Superior temporal gyrus (tissue), 1 donor: ENCODE measurements around the gene SLCO1B3.
"Not testable (repeated sequence)": the region's sequence is repeated elsewhere in the genome, so short reads cannot be mapped to it uniquely, and the experiment has no call there.

Source experiments
- DNase-seq: peaks from one replicate; pipeline ENCODE4 v3.0.0-alpha.2; 2016; ENCODE audit errors: extremely low spot score

The SLCO1B3 gene, protein sequence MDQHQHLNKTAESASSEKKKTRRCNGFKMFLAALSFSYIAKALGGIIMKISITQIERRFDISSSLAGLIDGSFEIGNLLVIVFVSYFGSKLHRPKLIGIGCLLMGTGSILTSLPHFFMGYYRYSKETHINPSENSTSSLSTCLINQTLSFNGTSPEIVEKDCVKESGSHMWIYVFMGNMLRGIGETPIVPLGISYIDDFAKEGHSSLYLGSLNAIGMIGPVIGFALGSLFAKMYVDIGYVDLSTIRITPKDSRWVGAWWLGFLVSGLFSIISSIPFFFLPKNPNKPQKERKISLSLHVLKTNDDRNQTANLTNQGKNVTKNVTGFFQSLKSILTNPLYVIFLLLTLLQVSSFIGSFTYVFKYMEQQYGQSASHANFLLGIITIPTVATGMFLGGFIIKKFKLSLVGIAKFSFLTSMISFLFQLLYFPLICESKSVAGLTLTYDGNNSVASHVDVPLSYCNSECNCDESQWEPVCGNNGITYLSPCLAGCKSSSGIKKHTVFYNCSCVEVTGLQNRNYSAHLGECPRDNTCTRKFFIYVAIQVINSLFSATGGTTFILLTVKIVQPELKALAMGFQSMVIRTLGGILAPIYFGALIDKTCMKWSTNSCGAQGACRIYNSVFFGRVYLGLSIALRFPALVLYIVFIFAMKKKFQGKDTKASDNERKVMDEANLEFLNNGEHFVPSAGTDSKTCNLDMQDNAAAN

DNA sequence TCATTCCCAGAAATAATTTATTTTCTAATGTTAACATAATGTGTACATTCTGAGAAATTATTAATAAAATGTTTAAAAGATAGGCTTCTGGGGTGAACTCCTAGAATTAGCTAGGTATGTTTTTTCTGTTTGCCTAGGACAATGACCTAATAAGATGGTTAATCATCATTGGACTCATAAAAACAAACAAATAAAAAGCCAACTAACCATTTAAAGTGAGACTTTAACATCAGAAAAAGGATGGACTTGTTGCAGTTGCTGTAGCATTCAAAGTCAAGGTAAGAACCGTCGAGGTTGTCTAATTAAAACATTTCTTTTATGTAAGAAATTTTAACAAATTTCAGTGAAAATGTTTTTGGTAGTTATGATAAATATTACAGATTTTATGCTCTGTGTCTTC, at the start of gene SLCO1B3:
Gene SLCO1B3 (plus strand): TSS at position 219 of the 400 bp plus-strand sequence. CDS start 5,034 bp downstream, outside the sequence.
- no peak for DNase-seq

DNA sequence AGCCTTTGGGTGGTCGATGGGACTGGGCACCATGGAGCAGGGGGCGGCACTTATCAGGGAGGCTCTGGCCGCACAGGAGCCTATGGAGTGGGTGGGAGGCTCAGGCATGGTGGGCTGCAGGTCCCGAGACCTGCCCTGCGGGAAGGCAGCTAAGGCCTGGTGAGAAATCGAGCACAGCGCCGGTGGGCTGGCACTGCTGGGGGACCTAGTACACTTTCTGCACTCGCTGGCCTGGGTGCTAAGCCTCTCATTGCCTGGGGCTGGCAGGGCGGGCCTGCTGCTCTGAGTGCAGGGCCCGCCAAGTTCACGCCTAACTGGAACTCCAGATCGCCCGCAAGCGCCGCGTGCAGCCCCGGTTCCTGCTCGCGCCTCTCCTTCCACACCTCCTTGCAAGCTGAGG, 33.1 kb upstream of the SLCO1B3 start:
- DNase-seq, result no peak

DNA sequence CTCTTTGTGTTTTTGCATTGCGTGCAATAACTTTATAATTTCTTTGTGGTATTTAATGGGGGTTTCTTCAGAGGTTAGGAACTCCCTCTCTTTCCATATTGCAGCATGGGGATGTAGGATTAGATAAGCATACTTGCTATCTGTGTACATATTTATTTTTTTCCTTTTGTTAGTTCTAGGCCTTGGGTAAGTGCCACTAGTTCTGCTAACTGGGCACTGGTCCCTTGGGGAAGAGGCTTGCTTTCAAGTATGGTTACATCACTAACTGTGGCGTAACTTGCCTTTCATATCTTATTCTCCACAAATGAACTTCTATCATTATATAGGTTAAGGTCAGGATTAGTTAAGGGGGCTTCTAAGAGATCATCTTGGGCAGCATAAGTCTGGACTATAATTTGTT, 31.5 kb upstream of the SLCO1B3 start:
- DNase-seq, result no peak

DNA sequence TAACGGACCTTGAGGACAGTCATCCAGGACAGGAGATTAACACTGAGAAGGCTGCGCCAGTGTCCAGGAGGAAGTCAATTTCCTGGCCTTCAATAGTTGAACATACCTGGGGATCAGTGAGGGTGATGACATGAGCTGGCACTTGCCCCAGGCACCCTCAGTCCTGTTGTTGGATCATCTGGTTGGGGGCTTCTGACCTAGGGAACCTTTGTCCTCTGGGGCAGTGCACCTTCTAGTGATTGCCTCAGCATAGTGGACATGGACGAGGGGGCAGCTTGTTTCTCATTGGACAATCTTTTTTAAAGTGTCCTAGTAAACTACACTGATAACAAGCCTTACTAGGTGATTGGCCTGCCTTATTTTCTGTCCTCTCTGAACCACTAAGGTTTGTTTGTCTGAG, 30.5 kb upstream of the SLCO1B3 start:
- not testable (repeated sequence) for DNase-seq

DNA sequence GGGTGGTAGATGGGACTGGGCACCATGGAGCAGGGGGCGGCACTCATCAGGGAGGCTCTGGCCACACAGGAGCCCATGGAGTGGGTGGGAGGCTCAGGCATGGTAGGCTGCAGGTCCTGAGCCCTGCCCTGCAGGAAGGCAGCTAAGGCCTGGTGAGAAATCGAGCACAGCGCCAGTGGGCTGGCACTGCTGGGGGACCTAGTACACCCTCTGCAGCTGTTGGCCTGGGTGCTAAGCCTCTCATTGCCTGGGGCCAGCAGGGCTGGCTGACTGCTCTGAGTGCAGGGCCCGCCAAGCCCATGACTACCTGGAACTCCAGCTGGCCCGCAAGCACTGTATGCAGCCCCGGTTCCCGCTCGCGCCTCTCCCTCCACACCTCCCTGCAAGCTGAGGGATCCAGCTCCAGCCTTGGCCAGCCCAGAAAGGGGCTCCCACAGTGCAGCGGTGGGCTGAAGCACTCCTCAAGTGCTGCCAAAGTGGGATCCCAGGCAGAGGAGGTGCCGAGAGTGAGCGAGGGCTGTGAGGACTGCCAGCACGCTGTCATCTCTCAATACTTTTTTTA, 26.6 kb upstream of the SLCO1B3 start:
- DNase-seq, result not testable (repeated sequence)

DNA sequence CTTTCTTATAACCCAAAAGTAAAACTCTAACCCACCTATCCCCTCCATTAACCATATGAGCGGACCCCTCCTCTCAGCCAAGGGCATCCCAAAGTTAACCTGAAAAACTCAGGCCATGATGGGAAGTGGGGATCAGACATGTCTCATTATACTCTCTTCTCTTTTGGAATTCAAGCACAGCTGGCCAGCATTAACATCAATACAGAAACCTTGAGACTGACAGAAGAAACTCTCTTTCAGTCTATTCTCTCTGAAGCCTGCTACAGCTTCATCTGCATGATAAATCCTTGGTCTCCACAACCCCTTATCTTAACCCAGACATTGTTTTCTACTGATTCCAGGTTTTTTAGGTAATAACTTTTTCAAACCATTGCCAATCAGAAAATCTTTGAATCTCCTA, 17.5 kb upstream of the SLCO1B3 start:
- no peak for DNase-seq

DNA sequence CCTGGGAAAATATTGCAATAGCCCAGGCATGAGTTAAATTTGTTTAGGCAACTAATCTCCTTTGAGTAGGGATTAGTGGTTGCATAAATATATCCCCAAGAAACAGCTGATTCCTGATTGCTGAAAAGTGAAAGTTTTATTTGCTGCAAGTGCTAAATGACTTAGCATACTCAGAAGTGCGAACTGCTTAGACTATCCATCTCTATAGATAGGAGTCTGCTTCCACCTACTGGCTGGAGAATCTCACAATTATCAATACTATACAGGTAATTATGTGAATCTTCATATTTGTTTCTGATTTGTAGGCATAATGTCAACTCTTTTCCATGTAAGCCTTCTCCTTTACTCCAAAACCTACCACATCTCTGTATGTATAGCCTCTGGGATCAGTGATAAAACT, 12.0 kb upstream of the SLCO1B3 start:
- peak; percentile 57 for DNase-seq

DNA sequence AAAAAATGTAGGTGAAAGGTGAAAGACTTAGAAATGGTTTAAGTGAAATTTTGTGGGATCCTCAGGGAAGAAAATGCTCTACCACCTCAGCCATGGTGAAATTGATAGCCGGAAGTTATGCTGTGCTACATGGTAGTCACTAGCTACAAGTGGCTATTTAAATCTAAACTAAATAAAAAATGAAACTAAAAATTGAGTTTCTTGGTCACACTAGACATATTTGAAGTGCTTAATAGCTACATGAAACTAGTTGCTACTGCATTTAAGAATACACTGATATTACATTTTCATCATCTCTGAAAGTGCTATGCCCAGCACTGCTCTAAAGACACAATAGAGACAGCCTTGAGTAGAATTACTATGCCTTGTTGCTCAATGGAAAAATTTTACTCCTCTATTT, 10.3 kb upstream of the SLCO1B3 start:
- no peak for DNase-seq

DNA sequence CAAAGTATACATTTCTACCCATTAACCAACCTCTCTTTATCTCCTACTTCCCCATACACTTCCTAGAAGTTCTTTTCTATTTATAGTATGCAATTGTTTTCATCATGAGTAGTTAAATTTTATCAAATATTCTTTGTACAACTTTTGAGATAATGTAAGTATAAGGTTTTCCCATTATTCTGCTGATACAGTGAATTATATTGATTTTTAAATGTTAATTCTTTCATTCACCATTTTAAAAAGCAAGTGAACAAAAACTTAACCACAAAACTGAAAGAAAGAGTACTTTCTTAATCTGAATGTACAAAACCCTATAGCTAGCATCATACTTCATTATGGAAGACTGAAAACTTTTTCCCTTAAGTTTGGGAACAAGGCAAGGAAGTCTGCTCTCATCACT, 9.5 kb upstream of the SLCO1B3 start:
- DNase-seq, result no peak

DNA sequence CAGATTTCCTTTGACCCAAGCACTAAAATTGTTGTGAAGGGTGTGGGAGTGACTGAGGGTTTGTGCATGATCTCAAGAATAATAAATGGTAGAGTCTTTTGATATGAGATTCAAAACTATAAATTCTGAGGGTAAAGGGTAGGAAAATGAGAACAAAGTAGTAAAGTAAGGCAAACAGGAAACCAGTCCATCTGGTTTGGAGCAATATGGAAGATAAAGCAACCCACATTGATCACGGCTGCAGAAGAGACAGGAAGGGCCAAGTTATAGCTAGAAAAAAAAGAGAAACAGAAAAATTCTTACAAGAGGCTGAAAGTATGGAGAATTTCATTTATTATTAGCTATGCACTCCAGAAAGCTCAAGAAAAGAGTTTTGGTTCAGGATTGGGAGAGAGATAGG, 4.6 kb upstream of the SLCO1B3 start:
- DNase-seq, result no peak

DNA sequence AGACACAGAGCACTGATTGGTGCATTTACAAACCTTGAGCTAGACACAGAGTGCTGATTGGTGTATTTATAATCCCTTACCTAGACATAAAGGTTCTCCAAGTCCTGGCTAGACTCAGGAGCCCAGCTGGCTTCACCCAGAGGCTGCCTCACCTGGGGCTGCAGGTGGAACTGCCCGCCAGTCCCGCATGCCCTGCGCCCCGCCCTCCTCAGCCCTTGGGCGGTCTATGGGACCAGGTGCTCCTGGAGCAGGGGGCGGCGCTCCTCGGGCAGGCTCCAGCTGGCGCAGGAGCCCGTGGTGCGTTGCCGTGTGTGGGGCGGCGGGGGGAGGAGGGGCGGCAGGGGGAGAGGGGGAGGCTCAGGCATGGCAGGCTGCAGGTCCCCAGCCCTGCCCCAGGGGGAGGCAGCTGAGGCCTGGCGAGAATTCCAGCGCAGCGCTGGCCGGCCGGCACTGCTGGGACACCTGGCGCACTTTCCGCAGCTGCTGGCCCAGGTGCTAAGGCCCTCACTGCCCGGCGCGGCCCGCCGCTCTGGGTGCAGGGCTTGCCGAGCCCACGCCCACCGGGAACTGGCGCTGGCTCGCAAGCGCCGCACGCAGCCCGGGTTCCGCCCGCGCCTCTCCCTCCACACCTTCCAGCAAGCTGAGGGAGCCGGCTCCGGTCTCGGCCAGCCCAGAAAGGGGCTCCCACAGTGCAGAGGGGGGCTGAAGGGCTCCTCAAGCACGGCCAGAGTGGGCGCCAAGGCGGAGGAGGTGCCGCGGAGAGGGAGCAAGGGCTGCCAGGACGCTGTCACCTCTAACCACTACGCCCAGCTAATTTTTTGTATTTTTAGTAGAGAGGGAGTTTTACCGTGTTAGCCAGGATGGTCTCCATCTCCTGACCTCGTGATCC, 3.1 kb upstream of the SLCO1B3 start:
- DNase-seq, result no peak

DNA sequence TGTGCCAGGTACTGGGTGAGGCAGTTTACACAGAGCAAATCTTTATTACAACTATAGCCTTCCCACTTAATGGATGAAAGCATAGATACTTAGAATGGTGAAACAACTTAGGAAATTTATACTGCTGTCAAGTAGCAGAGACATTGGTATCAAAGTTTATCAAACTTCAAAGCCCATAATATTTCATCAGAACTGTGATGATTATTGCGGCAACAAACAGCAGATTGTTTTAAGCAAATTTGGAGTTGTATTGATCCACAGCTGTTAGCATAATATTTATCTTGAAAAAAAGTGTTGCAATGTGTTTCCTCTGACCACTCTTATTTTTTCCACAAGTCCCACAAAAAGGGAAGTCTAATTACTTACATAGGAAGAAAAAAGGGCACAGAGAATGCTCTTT, 2.0 kb upstream of the SLCO1B3 start:
- no peak for DNase-seq

DNA sequence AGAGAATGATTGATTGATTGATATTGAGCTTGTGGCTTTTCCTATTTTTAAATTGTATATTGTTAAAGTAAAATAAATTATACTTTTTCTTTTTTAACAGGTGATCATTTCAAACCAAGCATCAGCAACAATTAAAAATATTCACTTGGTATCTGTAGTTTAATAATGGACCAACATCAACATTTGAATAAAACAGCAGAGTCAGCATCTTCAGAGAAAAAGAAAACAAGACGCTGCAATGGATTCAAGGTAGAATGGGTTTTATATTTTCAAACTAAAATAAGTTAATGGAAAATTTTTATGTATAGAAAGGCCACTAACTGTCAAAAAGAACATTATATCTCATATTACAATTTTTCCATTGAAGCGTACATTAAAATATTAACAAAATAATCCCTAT, 5.1 kb downstream of the SLCO1B3 start:
- DNase-seq, result no peak

DNA sequence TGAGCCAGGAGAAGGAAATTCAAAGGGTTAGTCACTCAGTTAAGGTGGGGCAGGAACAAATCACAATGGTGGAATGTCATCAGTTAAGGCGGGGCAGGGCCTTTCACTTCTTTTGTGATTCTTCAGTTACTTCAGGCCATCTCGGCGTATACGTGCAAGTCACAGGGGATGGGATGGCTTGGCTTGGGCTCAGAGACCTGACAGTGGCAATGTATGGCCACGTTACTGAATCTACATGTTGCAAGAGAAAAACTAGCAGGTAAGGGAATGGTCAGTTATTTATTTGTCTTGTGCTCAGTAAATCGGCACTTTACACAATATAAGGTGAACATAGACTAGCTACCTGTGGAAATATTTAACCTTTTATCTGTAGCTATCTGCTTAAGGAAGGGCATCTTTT, 11.9 kb downstream of the SLCO1B3 start:
- DNase-seq, result no peak

DNA sequence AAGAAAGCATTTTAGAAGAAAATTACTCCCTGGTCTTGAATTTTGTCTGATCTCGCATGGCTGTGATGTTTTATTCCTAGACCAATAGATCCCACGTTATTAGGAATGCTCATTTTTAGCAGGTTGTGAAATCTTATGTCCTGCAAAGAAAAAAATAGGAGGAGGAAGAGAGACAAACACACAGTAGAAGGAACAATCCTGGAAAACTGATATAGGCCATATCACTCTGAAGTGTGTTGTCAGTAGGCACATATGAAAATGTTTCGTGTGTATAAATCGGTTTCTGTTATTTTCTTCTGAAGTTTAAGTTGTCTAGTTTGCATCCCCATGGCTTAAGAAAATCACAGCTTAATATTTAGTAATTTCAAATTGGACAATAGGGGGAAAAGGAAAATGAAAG, 12.4 kb downstream of the SLCO1B3 start:
- no peak for DNase-seq

DNA sequence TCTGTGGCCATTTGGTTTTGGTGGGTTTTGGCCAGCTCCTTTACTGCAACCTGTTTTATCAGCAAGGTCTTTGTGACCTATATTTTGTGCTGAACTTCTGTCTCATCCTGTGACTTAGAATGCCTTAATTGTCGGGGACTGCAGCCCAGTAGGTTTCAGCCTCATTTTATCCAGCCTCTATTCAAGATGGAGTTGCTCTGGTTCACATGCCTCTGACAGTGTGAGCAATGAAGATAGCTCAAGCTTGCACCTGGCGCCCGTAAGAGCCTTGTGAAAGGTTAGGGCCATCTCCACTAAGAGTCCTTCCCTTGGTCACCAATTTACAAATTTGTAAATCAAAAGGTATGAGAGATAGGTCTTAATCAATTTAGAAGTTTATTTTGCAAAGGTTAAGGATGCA, 19.4 kb downstream of the SLCO1B3 start:
- DNase-seq, result no peak

DNA sequence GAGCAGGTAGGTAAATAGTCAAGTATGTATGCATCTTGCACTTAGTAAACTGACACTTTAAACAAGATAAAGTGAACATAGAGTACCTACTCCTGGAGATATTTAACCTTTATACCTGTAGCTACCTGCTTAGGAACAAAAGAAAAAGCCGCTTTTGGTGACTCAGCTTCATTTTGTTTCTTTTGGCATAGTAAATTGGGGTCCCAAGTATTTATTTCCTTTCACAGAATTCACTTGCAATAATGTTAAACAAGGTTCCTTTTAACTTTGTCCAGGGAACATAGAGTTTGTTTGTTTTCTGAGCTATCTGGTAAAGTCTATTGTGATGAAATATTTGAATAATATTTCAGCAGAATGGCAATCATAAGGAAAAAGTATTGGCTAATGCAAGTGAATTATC, 20.0 kb downstream of the SLCO1B3 start:
- DNase-seq, result no peak

DNA sequence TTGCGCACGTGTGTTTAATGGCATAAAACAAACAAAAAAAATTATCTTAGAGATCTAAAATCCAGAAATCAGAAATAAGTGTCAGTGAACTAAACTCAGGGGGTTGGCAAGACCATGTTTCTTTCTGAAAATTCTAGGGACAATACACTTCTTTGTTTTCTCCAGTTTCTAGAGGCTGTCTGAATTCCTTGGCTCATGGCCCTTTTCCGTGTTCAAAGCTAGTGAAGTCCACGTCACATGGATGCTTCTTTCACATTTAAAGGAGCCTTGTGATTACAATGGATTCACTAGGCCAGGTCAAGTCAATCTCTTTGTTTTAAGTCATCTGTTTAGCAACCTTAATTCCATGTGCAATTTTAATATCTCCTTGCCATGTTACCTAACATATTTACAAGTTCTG, 22.4 kb downstream of the SLCO1B3 start:
- no peak for DNase-seq

DNA sequence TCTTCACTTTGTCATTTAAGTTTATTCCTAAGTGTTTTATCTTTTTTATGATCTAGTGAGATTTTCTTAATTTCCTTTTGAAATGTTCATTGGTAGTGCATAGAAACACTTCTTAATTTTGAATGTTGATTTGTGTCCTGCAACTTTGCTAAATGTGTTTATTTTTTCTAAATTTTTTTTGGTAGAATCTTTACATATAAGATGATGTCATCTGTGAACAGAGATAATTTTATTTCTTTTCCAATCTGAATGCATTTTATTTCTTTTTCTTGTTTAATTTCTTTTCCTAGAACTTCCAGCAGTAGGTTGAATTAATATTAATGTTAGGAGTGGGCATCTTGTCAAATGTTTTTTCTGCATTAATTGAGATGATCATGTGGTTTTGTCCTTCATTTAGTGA, 42.1 kb downstream of the SLCO1B3 start:
- DNase-seq, result no peak

DNA sequence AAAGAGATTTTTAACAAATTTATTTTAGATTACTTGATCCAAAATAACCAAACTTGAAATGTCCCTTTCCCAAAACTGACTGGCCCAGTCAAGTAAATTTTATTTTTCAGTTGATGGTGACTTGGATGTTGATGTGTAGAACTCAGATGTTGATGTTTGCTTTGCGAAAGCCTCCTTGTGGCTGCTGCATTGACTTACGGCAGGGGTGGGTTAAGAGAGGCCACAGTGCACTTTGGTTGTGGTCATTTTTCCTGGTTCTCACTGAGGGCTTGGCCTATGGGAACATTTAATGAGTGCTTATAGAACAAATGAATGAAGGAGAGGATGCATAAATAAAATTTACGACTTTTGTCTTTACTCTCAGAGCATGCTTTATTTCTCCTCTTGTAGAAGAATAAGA, 52.6 kb downstream of the SLCO1B3 start:
- no peak for DNase-seq

DNA sequence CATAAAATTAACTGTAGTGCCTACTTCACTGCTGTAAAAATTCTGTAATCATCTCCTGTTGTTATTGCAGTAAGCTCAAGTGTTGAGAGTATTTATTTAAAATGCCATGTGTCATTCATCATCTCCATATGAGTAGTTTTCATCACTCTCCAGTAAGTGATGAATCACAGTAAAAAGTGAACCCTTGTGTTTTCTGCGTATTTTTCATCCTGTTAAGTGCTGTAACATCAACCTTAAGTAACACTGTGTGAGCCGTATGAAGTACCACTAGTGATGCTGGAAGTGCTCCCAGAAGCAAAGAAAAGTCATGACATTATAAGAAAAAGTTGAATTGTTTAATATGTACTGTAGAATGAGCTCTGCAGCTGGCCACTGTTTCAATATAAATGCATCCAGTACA, 55.4 kb downstream of the SLCO1B3 start:
- no peak for DNase-seq

DNA sequence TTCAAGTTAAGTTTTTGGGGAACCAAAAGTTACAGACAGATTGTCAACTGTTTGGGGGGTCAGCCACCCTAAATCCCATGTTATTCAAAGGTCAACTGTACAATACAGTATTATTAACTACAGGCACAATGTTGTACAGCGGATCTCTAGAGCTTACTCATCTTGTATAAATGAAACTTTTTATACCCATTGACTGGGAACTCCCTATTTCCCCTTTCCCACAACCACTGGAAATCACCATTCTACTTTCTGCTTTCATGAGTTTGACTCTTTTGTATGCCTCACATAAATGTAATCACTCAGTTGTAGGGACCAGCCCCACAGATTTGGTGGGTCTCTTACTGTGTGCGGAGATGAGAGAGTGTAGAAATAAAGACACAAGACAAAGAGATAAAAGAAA, 57.8 kb downstream of the SLCO1B3 start:
- no peak for DNase-seq
